Right atrium auricular region (tissue), 2 donors: ENCODE measurements around the gene LMF1. TPM values are rescaled to one million over a fixed set of nuclear protein-coding genes. Genes with fewer than 3 reads are reported as not detected.

Source experiments
- DNase-seq: peaks from one replicate; pipeline ENCODE4 v3.0.0-alpha.2; 2019; ENCODE audit warnings: low spot score
- H3K27ac ChIP-seq, 2 donors: fragments of 200-600 bp; sonication (generic); 1 replicate in 1 of 2; 2 replicates in 1 of 2; pipeline ENCODE4 v1.5.1; 2016 to 2019
- H3K27me3 ChIP-seq, 2 donors: fragments of 200-600 bp; sonication (generic); one replicate each; pipeline versions ENCODE4 v1.5.1 to v1.6.0; 2017 to 2019
- H3K36me3 ChIP-seq: fragments of 200-600 bp; sonication (generic); one replicate; pipeline ENCODE4 v1.5.1; 2016
- H3K4me1 ChIP-seq, 2 donors: fragments of 200-600 bp; sonication (generic); one replicate each; pipeline versions ENCODE4 v1.5.1 to v1.6.0; 2017 to 2019
- H3K4me3 ChIP-seq, 2 donors: fragments of 200-600 bp; sonication (generic); 1 replicate in 1 of 2; 2 replicates in 1 of 2; pipeline ENCODE4 v1.5.1; 2017 to 2019; ENCODE audit warnings: mild to moderate bottlenecking in 1 of 2, moderate library complexity in 1 of 2
- H3K9me3 ChIP-seq, 2 donors: fragments of 200-600 bp; sonication (generic); one replicate each; pipeline ENCODE4 v1.5.1; 2019
- CTCF ChIP-seq, 2 donors: fragments of 200-600 bp; sonication (generic); IDR thresholded peaks; one replicate each; pipeline ENCODE4 v1.5.1; 2019; ENCODE audit warnings: antibody characterized with exemption in 2 of 2
- total RNA-seq, 2 donors: library from RNA; depleted of rRNA; stranded (reverse); fragments of >200 nt; gene quantifications; one replicate each; pipeline ENCODE4 v1.1.0, GENCODE V29; 2016

LMF1 gene
- total RNA-seq, 2 donors from 2014 or later: 11.9 to 14.1 TPM

GRCh38 chr16:971582-971905, 760 bp upstream of the LMF1 start:
- H3K9me3 ChIP-seq: no peaks in the 10 kb centered on the region
- H3K4me3 ChIP-seq: peak overlapping the region in 1 of 2 donors; percentile 85
- peaks cover 8% of the 10 kb centered on the region for H3K36me3 ChIP-seq
- H3K27ac ChIP-seq: no peak overlapping the region
- no peak for DNase-seq
- TF ChIP-seq CTCF (IDR thresholded peaks at IDR 0.05): no peak
- H3K27me3 ChIP-seq: no peaks in the 10 kb centered on the region
- peaks cover 0 to 24% of the 10 kb centered on the region in 2 donors for H3K4me1 ChIP-seq

GRCh38 chr16:970386-970765, 408 bp downstream of the LMF1 start:
- no peak for TF ChIP-seq CTCF (IDR thresholded peaks at IDR 0.05)
- Histone ChIP-seq H3K36me3 (peaks cover 8% of the 10 kb centered on the region), H3K27me3 (no peaks in the 10 kb centered on the region), H3K9me3 (no peaks in the 10 kb centered on the region), H3K27ac (peak overlapping the region; percentile 83), H3K4me3 (peak overlapping the region; percentile 81 to 85), H3K4me1 (peaks cover 0 to 24% of the 10 kb centered on the region in 2 donors)
- no peak for DNase-seq

GRCh38 chr16:969508-970385, 1.0 kb downstream of the LMF1 start:
- H3K4me1 ChIP-seq: peaks cover 0 to 22% of the 10 kb centered on the region in 2 donors
- peaks cover 8% of the 10 kb centered on the region for H3K36me3 ChIP-seq
- no peaks in the 10 kb centered on the region for H3K9me3 ChIP-seq
- peak overlapping the region; percentile 81 to 85 for H3K4me3 ChIP-seq
- TF ChIP-seq CTCF (IDR thresholded peaks at IDR 0.05): no peak
- H3K27ac ChIP-seq: peak overlapping the region; percentile 83
- no peaks in the 10 kb centered on the region for H3K27me3 ChIP-seq
- no peak for DNase-seq

GRCh38 chr16:968620-969019, 2.2 kb downstream of the LMF1 start:
- Histone ChIP-seq H3K36me3 (peaks cover 8% of the 10 kb centered on the region), H3K27ac (no peak overlapping the region)
- TF ChIP-seq CTCF (IDR thresholded peaks at IDR 0.05): no peak

GRCh38 chr16:967546-968295, 3.1 kb downstream of the LMF1 start:
- H3K9me3 ChIP-seq: no peaks in the 10 kb centered on the region
- no peak for DNase-seq
- TF ChIP-seq CTCF (IDR thresholded peaks at IDR 0.05): no peak
- no peaks in the 10 kb centered on the region for H3K27me3 ChIP-seq
- H3K4me1 ChIP-seq: peaks cover 0 to 16% of the 10 kb centered on the region in 2 donors
- peaks cover 8% of the 10 kb centered on the region for H3K36me3 ChIP-seq
- H3K27ac ChIP-seq: no peak overlapping the region
- H3K4me3 ChIP-seq: no peak overlapping the region

More at GRCh38 chr16:968620-969019, 2.2 kb downstream of the LMF1 start:
- Histone ChIP-seq H3K9me3 (no peaks in the 10 kb centered on the region), H3K4me3 (no peak overlapping the region), H3K27me3 (no peaks in the 10 kb centered on the region), H3K4me1 (peaks cover 0 to 16% of the 10 kb centered on the region in 2 donors)
- DNase-seq: no peak
